GM13976 (cell line): Measurements from ENCODE around the gene TLR9.

Experiments
- DNase-seq: peaks from one replicate; pipeline ENCODE4 v3.0.0; 2012; ENCODE audit warnings: low spot score
- in situ Hi-C: fragments of 300-500 bp; cut with MboI; formaldehyde crosslinking; loops from one replicate; pipeline ENCODE4 v1.12.0; 2022; ENCODE audit warnings: low sequenced_read_pairs, mixed read lengths, inconsistent platforms; ENCODE audit not compliant: unreplicated experiment
- TF ChIP-seq, protein P1 (sequence below): IDR thresholded peaks from 2 replicates; pipeline ENCODE4 v1.5.1; 2012; ENCODE audit warnings: borderline replicate concordance, mild to moderate bottlenecking; ENCODE audit not compliant: insufficient read depth; ENCODE audit errors: extremely low read depth, missing control alignments, control extremely low read depth

Gene TLR9

DNA sequence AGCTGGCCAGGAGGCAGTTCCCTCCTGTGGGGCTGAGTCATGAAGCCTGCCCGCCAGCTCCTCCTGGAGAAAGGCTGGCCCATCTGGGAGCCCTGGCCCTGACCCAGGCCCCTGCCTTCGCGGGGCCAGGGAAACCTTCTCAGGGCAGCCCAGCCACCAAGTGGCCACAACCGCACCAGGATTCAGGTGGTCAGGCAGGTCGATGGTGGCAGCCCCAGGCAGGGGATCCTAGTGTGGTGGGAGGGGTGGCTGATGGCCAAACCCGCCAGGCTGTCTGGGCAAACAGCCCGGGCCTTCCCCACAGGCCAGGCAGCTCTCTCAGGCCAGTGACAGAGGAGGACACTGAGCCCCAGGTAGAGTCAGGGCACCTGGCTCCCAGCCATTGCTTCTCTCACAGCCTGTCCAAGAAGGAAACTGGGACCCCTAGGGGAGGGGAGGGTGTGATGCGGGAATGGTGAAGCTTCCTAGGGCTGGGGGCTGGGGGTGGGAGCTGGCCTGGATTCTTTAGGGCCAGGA lies 12.3 kb upstream of the TLR9 start:
- no peak for DNase-seq
- in situ Hi-C loops: loop anchor here (10.0 kb wide), 1 partner anchor 107 kb away; no protein-coding TSS in a partner anchor
- TF ChIP-seq, protein P1, sequence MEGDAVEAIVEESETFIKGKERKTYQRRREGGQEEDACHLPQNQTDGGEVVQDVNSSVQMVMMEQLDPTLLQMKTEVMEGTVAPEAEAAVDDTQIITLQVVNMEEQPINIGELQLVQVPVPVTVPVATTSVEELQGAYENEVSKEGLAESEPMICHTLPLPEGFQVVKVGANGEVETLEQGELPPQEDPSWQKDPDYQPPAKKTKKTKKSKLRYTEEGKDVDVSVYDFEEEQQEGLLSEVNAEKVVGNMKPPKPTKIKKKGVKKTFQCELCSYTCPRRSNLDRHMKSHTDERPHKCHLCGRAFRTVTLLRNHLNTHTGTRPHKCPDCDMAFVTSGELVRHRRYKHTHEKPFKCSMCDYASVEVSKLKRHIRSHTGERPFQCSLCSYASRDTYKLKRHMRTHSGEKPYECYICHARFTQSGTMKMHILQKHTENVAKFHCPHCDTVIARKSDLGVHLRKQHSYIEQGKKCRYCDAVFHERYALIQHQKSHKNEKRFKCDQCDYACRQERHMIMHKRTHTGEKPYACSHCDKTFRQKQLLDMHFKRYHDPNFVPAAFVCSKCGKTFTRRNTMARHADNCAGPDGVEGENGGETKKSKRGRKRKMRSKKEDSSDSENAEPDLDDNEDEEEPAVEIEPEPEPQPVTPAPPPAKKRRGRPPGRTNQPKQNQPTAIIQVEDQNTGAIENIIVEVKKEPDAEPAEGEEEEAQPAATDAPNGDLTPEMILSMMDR: no peak

DNA sequence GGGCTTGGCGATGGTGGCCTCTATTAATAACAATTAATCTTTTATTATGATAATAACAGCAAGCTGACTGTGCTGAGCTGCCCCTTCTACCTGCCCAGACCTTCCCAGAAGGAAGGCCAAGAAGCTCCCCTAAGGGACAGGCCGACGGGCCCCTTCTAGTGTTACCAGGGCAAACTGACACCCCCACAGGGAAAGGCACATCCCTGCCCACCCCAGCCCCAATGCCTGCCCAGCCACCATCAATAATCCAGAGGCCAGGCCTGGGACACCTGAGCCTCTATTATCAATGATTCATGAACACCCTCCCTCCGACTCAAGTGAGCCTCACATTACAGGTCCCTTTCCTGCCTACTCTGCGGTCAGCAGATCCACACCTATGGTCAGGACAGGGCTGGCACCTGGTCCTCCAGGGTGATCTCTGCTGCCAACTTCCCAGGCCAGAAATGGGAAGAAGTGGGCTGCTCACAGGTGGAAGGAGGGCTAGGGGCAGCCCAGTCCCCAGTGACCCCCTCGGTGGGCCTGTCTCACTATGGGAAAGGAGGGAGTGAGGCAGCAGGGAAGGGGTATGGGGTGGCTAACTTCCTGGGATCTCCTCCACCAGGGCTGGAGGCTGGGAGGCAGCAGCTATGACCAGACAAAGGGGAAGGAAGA lies 11.7 kb upstream of the TLR9 start:
- TF ChIP-seq, protein P1: no peak
- in situ Hi-C loops: loop anchor here (10.0 kb wide), 1 partner anchor 108 kb away; no protein-coding TSS in a partner anchor

GRCh38 chr3:52236424-52236886 lies 11.0 kb upstream of the TLR9 start:
- TF ChIP-seq, protein P1: no peak
- in situ Hi-C loops: loop anchor here (10.0 kb wide), 1 partner anchor 108 kb away; no protein-coding TSS in a partner anchor
- DNase-seq: no peak

More for the DNA sequence above, 11.7 kb upstream of the TLR9 start:
- no peak for DNase-seq

DNA sequence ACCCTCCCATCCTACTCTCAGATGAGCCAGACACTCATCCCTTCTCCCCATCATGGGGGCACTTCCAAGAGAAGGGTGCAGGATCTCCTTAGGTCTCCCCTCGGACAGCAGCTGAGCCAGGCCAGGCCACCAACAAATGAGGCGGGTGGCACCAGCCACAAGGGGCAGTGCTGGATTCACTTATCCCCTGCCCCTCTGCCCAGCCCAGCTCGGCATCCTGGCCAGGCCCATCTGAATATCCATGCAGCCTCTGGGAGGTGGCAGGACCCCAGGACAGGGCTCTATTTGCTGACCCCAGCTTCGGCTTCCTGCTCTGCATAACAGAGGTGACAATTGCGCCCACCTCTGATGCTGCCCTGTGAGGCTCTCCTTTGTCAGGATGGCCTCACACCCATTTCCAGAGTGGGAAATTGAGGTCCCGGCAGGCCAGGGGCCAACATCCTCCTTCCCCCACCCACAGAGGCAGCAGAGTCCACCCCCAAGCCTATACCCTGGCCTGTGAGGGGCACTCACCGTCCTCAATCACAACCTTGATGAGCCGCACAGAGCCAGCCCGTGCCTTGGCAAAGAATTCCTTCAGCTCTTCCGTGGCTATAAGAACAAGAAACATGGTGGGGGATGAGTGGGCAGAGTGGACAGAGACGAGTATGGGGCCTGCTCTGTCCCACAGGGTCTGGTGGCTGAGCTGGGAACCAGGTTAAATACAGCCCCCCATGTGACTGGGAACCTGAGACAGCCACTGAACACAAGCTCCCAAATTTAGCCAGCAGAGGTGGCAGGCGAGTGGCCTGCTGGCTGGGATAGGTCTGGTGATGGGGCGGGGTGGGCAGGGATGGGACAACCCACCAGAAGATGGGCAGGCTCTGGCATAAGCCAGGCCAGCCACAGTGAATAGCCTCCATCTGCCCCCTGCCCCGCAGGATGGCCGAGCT lies 9.3 kb upstream of the TLR9 start:
- TF ChIP-seq, protein P1: no peak
- in situ Hi-C loops: loop anchor here (10.0 kb wide), 1 partner anchor 110 kb away; no protein-coding TSS in a partner anchor
- DNase-seq: no peak

DNA sequence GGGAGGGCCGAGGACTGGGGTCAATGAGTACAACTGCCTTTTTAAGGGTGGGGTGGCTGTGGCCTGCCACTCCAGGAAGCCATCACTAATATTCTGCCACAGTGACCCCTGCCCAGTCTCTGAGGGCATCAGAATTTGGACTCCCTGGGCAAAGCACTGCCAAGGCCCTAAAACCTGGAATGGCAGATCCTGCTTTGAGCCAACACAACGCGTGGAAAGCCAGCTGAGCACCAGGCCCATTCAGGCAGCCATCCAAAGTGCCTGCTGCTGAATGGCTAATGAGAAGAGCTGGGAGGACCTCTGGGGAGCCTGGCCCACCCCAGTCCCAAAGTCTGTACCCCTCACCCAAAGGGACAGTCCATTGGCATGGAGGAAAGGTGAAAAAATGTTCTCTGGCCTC lies 8.5 kb upstream of the TLR9 start:
- DNase-seq: no peak
- in situ Hi-C loops: loop anchor here (10.0 kb wide), 1 partner anchor 111 kb away; no protein-coding TSS in a partner anchor
- TF ChIP-seq, protein P1: no peak

GRCh38 chr3:52233108-52233591 lies 7.7 kb upstream of the TLR9 start:
- TF ChIP-seq, protein P1: no peak
- in situ Hi-C loops: loop anchor here (10.0 kb wide), 1 partner anchor 112 kb away; no protein-coding TSS in a partner anchor

More at GRCh38 chr3:52233108-52233591, 7.7 kb upstream of the TLR9 start:
- no peak for DNase-seq
